HG02678 (cell line): ENCODE data around the gene RABL2B.
"Not testable (repeated sequence)": the region's sequence is repeated elsewhere in the genome, so short reads cannot be mapped to it uniquely, and the experiment has no call there.

Source experiments
- ATAC-seq: cut with Tn5 transposase; IDR thresholded peaks from one replicate; pipeline ENCODE4 v1.9.1; 2021; ENCODE audit warnings: mild to moderate bottlenecking, moderate library complexity; ENCODE audit not compliant: unreplicated experiment

RABL2B gene

DNA sequence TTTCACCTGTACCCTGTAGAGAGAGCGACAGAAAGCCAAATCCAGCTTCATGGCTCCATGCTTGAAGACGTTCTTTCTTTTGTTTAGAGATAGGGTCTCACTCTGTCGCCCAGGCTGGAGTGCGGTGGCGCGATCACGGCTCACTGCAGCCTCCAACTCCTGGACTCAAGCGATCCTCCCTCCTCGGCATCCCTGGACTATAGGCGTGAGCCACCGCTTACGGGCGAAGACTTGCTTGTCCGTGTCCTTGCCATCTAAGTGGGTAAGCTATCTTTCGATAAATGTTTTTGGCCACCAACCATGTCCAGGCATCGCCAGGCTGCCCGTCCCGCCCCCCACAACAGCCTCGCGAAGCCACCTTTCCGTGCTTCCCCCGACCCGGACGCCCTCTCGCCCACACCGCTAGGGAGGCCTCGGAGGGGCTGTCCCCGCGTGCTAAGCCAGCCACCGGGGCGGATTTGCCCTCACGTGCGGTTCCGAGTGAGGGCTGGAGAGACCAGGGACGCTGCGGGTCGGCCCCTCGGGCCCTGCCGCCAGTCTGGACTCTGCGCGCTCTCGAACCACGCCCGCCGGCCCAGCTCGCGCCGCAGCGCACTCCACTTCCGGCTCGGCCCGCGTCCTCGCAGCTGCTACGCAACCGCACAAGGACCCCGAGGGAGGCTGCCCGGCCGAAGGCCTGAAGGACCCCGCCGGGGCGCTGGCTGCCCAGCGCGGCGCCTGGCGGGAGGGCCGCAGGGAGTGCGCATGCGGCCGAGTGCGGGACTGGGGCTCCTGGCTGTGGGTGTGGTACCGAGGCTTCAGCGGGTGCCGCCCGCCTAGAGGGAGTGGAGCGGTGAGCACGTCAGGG, at the start of gene RABL2B:
Gene RABL2B, minus strand, starts transcription at position 604 of the 847 bp plus-strand sequence. CDS start 1,342 bp downstream, outside the sequence.
- ATAC-seq, result peak; percentile 92

DNA sequence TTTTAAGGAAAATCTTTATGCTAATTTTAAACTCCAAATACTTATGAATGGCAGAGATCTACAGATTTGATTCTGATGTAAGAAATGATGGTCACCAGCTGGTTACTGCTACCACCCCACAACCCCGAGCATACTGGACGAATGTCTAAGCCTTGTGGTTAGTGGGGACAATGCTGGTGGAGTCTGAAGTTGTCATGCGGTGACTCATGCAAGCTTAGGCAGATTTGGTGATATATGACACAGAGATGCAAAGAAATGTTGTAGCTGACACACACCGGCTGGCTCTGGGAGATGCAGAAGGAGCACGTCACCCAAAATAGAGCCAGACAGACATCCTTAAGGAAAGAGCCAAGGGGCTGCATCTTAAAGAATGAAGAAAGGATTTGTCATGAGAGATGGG, 3.5 kb upstream of the RABL2B start:
- not testable (repeated sequence) for ATAC-seq

DNA sequence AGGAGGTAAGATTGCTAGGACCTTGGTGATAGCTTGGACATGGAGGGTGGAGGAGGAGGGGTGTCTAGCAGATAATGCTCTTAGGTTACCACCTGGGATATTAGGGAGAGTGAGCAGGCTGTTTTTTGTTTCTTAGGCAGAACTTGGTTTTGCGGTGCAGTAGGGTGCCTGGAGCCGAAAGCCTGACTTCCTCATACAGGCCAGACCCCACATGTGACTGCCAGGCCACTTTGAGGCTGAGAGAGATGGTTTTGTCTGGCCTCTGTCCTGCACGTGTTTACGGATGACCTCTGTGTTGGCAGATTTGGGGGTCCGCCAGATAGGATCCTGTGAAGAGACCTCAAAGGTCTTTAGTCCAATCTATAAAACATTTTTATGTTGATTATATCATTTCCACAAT, 1.9 kb upstream of the RABL2B start:
- ATAC-seq, result not testable (repeated sequence)

DNA sequence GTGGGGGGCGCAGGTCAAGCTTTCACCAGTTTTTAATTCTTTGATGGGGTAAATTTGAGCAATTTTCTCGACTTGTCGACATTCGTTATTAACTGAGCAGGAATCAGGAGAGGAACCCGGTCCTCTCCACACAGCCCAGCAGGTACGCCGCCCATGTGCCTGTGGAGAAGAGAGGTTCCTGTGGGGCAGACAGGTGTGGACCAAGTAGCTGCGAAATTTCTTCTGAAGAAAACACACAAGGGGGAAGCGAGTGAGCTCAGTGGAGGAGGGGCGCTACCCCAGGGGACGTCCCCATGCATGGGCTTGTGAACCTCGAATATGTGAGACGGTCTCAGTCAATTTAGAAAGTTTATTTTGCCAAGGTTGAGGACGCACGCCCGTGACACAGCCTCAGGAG, 442 bp upstream of the RABL2B start:
- peak; percentile 33 for ATAC-seq

DNA sequence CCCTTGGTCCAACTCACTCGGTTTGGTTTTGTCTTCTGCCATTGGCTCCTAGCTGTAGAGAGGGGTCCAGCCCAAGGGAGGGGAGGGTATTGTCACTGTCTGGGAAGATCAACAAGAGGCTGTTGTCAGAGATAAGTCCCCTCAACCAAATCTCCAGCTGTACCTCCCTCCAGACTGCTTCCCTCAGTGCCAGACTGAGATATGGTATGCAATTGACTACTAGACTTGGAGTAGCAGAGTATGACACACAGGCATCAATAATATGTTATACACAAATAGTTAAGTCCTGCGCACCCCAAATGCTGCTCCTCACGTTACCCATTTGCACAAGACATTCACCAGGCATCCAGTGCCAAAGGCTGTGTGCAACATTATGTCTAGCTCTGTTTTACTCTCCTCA, 1.2 kb downstream of the RABL2B start:
- ATAC-seq, result not testable (repeated sequence)

DNA sequence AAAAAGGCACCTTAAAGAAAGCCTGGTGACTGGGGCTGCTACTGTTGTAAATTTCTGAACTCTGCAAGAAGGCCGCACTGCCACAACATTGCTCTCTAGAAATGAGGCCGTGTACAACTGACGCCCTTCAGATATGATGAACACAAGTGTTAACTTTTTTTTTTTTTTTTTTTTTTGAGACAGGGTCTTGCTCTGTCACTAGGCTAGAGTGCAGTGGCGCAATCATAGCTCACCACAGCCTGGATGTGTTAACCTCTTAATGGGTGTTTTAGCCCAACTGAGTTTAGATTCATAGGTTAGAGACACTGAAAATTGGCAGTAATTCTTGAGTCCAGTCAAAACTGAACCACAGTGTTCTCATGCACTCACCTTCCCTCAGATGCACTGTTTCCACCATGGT, 3.2 kb downstream of the RABL2B start:
- not testable (repeated sequence) for ATAC-seq

DNA sequence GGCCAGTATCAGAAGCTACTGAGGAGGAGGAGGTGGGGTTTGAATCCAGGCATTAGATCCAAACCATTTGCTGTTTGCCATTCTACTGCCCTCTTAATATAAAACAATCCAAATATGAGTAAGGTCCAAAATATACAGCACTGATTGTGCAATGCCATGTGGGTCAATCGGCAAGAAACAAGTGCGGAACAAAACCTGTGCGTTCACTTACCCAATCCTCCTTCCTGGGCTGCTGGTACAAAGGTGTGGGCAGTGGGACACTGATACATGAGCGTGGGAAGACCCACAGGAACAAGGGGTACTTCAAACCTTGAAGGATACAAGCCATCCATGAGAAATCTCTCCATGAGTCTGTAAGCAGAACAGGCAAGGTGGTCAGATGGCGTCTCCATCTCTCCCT, 5.8 kb downstream of the RABL2B start:
- ATAC-seq, result not testable (repeated sequence)

DNA sequence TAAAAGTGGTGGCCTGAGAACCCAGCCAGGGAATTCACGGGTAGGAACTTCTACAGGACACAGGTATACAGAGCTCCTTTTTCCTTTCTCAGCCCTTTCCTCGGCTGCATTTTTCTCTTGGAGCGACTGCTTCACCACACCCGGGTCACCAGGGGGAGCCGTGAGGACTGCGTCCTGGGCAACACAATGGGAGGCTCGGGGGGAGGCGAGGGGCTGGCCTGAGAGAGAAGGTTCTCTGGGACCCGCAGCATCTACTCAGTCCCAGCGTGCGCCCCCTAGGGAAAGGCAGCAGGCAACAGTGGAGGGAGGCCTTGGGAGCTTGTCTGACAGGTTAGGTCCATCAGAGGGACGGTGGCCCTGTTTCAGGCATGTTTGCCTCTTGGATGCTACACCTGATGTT, 8.3 kb downstream of the RABL2B start:
- ATAC-seq, result not testable (repeated sequence)

DNA sequence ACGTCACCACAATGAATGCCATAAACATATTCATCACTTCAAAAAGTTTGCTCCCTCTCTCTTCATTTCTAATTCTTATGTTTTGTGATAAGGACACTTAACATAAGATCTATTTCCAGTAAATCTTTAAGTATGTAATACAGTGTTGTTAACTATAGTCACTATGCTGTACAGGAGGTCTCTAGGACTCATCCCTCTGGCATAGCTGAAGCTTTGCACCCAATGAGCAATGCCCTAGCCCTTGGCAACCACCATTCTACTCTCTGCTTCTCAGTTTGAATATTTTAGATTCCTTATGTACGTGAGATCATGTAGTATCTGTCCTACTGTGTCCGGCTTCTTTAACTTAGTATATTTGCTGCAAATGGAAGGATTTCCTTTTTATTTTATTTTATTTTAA, 19.1 kb downstream of the RABL2B start:
- not testable (repeated sequence) for ATAC-seq

DNA sequence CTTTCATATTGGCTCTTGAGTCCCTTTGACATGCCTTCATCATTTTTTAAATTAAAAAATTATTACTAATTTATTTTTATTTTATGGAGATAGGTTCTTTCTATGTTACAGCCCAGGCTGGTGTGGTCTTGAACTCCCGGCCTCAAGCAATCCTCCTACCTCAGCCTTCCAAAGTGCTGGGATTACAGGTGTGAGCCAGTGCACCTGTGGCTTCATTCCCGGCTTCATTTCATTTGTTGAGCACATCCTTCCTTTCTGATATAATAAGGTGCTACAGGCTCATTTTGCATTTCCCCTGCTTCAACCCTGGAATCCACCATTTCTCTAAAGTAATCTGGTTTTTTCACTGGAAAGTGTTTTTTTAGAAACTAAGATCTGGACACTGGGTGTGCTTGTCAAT, 21.6 kb downstream of the RABL2B start:
- not testable (repeated sequence) for ATAC-seq

DNA sequence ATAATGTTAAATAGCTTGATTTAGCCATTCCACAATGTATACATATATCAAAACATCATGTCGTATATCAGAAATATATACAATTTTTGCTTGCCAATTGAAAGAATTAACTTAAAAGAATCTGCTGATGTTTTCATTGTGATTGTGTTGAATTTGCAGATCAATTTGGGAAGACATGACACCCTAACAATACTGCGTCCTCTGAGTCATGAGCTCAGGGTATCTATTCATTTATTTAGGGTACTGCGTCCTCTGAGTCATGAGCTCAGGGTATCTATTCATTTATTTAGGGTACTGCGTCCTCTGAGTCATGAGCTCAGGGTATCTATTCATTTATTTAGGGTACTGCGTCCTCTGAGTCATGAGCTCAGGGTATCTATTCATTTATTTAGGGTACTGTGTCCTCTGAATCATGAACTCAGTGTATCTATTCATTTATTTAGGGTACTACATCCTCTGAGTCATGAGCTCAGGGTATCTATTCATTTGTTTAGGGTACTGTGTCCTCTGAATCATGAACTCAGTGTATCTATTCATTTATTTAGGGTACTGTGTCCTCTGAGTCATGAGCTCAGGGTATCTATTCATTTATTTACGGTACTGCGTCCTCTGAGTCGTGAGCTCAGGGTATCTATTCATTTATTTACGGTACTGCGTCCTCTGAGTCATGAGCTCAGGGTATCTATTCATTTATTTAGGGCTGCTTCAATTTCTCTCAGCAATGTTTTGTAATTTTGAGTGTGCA, 23.7 kb downstream of the RABL2B start:
- ATAC-seq, result not testable (repeated sequence)

DNA sequence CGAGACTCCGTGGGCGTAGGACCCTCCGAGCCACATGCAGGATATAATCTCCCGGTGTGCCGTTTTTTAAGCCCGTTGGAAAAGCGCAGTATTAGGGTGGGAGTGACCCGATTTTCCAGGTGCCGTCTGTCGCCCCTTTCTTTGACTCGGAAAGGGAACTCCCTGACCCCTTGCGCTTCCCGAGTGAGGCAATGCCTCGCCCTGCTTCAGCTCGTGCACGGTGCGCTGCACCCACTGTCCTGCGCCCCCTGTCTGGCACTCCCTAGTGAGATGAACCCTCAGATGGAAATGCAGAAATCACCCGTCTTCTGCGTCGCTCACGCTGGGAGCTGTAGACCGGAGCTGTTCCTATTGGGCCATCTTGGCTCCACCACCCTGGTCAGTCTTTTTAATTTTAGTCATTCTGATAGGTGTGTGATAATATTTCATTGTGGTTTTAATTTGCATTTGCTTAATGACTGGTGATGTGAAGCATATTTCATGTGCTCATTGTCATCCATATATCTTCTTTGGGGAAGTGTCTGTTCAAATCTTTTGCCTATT, 26.4 kb downstream of the RABL2B start:
- not testable (repeated sequence) for ATAC-seq

DNA sequence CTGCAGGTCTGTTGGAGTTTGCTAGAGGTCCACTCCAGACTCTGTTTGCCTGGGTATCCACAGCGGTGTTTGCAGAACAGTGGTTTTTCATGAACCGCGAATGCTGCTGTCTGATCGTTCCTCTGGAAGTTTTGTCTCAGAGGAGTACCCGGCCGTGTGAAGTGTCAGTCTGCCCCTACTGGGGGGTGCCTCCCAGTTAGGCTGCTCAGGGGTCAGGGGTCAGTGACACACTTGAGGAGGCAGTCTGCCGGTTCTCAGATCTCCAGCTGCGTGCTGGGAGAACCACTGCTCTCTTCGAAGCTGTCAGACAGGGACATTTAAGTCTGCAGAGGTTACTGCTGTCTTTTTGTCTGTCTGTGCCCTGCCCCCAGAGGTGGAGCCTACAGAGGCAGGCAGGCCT, 27.0 kb downstream of the RABL2B start:
- ATAC-seq, result not testable (repeated sequence)

DNA sequence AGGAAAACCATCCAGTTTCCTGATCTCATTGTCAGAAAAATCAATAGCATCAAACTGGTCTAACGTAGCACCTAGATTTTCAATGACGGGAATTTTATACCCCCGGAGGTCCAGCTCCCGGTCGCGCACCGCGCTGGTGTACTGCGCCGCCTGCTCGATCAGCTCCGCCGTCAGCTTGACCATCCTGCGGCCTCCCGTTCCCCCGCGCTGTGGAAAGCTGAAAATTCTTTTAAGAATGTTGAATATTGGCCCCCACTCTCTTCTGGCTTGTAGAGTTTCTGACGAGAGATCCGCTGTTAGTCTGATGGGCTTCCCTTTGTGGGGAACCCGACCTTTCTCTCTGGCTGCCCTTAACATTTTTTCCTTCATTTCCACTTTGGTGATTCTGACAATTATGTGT, 28.2 kb downstream of the RABL2B start:
- not testable (repeated sequence) for ATAC-seq

DNA sequence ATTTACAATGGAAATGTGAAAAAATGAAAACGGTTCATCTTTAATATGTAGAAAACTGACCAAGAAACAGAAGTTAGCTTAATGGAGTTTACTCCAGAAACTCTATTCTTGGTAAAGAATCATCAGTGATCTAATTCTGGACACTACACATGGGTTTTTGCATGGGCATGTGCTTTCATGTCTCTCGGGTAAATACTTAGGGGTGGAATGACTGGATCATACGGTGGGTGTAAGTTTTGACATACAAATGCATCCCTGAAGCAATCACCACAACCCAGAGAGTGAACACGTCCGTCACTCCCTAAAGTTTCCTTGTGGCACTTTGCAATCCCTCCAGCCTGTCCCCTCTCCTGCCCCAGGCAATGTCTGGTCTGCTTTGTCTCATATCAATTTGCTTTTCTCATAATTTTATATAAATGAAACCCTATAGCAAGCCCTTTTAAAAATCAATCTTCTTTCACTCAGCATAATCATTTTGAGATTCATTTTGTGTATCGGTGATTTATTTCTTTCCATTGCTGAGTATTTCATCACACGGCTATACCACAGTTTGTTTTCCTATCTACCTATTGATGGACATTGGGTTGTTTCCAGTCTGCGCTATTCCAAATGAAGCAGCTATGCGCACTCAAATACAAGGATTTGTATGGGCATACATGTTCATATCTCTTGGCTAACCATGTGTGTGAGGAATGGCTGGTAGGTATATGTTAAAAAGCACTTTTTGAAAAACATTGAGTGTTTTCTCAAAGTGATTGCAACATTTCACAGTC, 33.9 kb downstream of the RABL2B start:
- not testable (repeated sequence) for ATAC-seq

DNA sequence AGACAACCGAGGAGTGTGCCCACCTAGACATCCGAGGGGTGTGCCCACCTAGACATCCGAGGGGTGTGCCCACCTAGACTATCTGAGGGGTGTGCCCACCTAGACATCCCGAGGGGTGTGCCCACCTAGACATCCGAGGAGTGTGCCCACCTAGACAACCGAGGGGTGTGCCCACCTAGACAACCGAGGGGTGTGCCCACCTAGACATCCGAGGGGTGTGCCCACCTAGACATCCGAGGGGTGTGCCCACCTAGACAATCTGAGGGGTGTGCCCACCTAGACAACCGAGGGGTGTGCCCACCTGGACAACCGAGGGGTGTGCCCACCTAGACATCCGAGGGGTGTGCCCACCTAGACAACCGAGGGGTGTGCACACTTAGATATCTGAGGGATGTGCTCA, 34.8 kb downstream of the RABL2B start:
- ATAC-seq, result not testable (repeated sequence)

DNA sequence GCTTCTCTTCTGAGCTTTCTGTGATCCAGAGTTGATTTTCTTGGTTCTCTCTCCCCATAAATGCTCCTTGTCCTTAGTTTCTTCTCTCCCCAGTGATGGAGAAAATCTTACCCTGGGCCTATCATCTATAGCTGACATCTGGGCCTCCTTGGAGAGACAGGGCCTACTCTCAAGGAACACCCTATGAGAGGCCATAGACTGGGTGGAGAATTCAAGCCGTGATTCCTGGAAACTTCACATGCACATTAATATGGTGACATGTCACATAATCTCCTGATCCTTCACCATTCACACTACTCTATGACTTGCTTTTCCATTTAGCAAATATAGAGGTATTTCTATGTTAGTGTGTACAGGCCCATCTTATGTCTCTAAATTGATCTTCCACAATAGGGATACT, 35.9 kb downstream of the RABL2B start:
- ATAC-seq, result not testable (repeated sequence)

DNA sequence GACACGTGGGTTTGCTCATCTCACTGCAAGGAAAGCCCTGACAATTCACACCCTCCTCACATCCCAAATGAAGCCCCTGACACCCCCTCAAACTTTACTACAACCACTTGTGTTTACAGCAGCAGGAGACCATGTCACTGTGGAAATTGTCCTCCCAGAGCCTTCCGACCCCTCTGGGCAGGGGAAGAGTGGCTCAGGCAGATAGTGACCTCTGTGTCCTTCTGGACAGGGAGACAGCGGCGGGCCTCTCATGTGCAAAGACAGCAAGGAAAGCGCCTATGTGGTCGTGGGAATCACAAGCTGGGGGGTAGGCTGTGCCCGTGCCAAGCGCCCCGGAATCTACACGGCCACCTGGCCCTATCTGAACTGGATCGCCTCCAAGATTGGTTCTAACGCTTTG, 39.0 kb downstream of the RABL2B start:
- ATAC-seq, result not testable (repeated sequence)

DNA sequence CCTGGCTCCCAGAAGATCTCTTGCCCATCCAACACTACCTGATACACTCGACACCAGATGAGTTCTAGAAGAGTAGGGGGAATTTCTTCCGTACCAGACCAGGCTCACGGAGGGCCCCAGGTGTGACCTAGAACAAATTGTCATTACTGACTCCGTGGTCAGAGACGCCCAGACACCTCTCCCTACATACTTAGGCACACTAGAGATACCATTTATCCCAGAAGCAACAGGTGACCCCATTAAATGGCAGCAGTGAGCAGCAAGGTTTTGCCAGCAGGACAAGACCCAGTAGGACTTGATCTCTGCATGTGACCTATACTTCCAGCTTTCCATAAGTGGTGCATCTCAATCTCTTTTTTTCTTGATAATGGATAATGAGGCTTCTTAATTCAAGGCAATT, 42.7 kb downstream of the RABL2B start:
- not testable (repeated sequence) for ATAC-seq

DNA sequence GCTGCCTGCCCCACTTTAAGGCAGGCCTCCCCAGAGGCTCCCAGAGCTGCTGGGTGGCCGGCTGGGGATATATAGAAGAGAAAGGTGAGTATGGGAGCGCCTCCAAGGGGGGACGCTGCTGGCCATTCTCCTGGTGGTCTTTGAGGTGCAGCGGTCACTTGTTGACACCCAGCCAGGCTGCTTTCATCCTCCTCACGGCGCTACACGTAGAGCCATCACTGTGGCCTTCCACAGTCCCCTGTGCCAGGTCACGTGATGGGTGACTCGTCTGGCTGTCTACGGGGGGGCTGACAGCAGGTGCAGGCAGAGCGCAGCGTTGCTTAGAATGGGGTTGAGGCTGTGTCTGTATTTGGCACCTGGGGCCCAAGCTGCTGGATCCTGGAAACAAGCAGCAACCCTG, 43.5 kb downstream of the RABL2B start:
- no peak for ATAC-seq

DNA sequence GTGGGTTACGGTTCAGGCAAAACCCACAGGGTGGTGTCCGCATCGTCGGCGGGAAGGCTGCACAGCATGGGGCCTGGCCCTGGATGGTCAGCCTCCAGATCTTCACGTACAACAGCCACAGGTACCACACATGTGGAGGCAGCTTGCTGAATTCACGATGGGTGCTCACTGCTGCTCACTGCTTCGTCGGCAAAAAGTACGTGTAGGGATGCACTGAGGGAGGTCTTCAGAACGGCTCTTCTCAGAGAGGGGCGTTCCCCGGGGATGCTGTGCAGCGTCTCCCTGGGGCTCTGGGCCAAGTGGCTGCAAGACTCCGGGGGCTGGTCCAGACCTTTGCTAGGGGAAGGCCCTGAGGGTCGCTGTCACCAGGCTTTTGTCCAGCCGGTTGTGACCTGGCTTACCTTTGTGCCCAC, 44.2 kb downstream of the RABL2B start:
- ATAC-seq, result no peak
